HG03571 (cell line): ENCODE results near the gene CLNK.

Source experiments
- ATAC-seq: cut with Tn5 transposase; IDR thresholded peaks from one replicate; pipeline ENCODE4 v1.9.1; 2021; ENCODE audit not compliant: unreplicated experiment

The CLNK gene

GRCh38 chr4:10526429-10527222, 157.9 kb downstream of the CLNK start:
- no peak for ATAC-seq

GRCh38 chr4:10524196-10524833, 160.3 kb downstream of the CLNK start:
- no peak for ATAC-seq

- no peak for ATAC-seq
These were observed 163.1 kb downstream of the CLNK start for GRCh38 chr4:10521424-10521823.

- ATAC-seq, result no peak
These were observed 174.8 kb downstream of the CLNK start for GRCh38 chr4:10509733-10510132.

- ATAC-seq, result no peak
These were observed 178.5 kb downstream of the CLNK start for GRCh38 chr4:10506077-10506476.

GRCh38 chr4:10504570-10505179, 179.9 kb downstream of the CLNK start:
- ATAC-seq, result no peak

- no peak for ATAC-seq
These were observed 181.9 kb downstream of the CLNK start for GRCh38 chr4:10502717-10503116.

- ATAC-seq, result no peak
These were observed 183.8 kb downstream of the CLNK start for GRCh38 chr4:10500776-10501175.

- ATAC-seq, result no peak
These were observed 188.4 kb downstream of the CLNK start for GRCh38 chr4:10496200-10496599.

GRCh38 chr4:10495651-10496050, 188.9 kb downstream of the CLNK start:
- ATAC-seq, result no peak

GRCh38 chr4:10492464-10492863, 192.1 kb downstream of the CLNK start:
- ATAC-seq, result no peak

- no peak for ATAC-seq
These were observed 193.2 kb downstream of the CLNK start for GRCh38 chr4:10491401-10491800.

- no peak for ATAC-seq
These were observed 193.6 kb downstream of the CLNK start for GRCh38 chr4:10490996-10491395.

GRCh38 chr4:10482913-10483312, 201.7 kb downstream of the CLNK start:
- ATAC-seq, result no peak

GRCh38 chr4:10480616-10481015, 204.0 kb downstream of the CLNK start:
- ATAC-seq, result no peak

GRCh38 chr4:10478621-10479020, 205.9 kb downstream of the CLNK start:
- ATAC-seq, result no peak

GRCh38 chr4:10470505-10470904, 214.1 kb downstream of the CLNK start:
- no peak for ATAC-seq

- no peak for ATAC-seq
These were observed 218.4 kb downstream of the CLNK start for GRCh38 chr4:10466161-10466560.

GRCh38 chr4:10462876-10463275, 221.7 kb downstream of the CLNK start:
- ATAC-seq, result no peak

- ATAC-seq, result no peak
These were observed 222.6 kb downstream of the CLNK start for GRCh38 chr4:10461850-10462400.

- peak; percentile 60 for ATAC-seq
These were observed 223.3 kb downstream of the CLNK start for GRCh38 chr4:10461091-10461849.
